SK-N-SH (cell line): ENCODE measurements around the gene MTPN. TPM values are rescaled to one million over a fixed set of nuclear protein-coding genes. Genes with fewer than 3 reads are reported as not detected.
A peak's percentile ranks its signal among the peaks of the same experiment; 100 is the strongest.

ENCODE experiments used
- CTCF ChIA-PET: fragments of 300-600, 350-600 bp; formaldehyde crosslinking; extraction: SDS; loops from one replicate; lab custom pipeline; 2021; lab: Yijun Ruan, JAX
- POLR2A ChIA-PET: fragments of 350-600 bp; sonication (Branson Sonifier 250); formaldehyde crosslinking; extraction: SDS; loops from one replicate; lab custom pipeline; 2020; ENCODE audit warnings: antibody characterized with exemption, inconsistent platforms; lab: Yijun Ruan, JAX
- DNase-seq: peaks from one replicate; pipeline ENCODE4 v3.0.0; 2012
- H2AFZ ChIP-seq: fragments of 200-600 bp; sonication (generic); 2 replicates; pipeline ENCODE4 v1.8.1; 2016; ENCODE audit warnings: antibody characterized with exemption, mild to moderate bottlenecking, low read depth
- H3F3A ChIP-seq: fragments of 200-600 bp; sonication (generic); replicated peaks from 2 replicates; pipeline ENCODE3; 2016; ENCODE audit warnings: antibody characterized with exemption, mild to moderate bottlenecking; ENCODE audit not compliant: insufficient read depth
- H3K27ac ChIP-seq, 2 experiments: fragments of 200-500 bp in 1 of 2; fragments of 200-600 bp in 1 of 2; sonication (Bioruptor generic) in 1 of 2; sonication (generic), shearing (Covaris generic) in 1 of 2; 2 replicates each; pipeline versions ENCODE4 v1.5.1 to v1.6.1; 2014 to 2016; ENCODE audit warnings: low read depth in 2 of 2, inconsistent platforms in 1 of 2, low read length in 1 of 2, mild to moderate bottlenecking in 1 of 2, mixed read lengths in 1 of 2
- H3K27me3 ChIP-seq: fragments of 200-600 bp; sonication (generic), shearing (Covaris generic); 2 replicates; pipeline ENCODE4 v1.6.1; 2016; ENCODE audit warnings: mixed run types; ENCODE audit not compliant: insufficient read depth
- H3K36me3 ChIP-seq, 2 experiments: fragments of 200-500 bp in 1 of 2; fragments of 200-600 bp in 1 of 2; sonication (Bioruptor generic) in 1 of 2; sonication (generic) in 1 of 2; replicated peaks in 1 of 2; 2 replicates each; pipeline versions ENCODE3 to v1.5.1; 2014 to 2016; ENCODE audit warnings: low read length in 1 of 2, mild to moderate bottlenecking in 1 of 2; ENCODE audit not compliant: insufficient read depth in 2 of 2, control insufficient read depth in 1 of 2
- H3K4me1 ChIP-seq, 2 experiments: fragments of 200-500 bp in 1 of 2; fragments of 200-600 bp in 1 of 2; sonication (Bioruptor generic) in 1 of 2; sonication (generic), shearing (Covaris generic) in 1 of 2; 2 replicates each; pipeline versions ENCODE4 v1.5.1 to v1.6.1; 2014 to 2016; ENCODE audit warnings: low read depth in 1 of 2, low read length in 1 of 2, mixed run types in 1 of 2; ENCODE audit not compliant: insufficient read depth in 2 of 2, control insufficient read depth in 1 of 2
- H3K4me2 ChIP-seq: fragments of 200-600 bp; sonication (generic), shearing (Covaris generic); 2 replicates; pipeline ENCODE4 v1.6.1; 2017; ENCODE audit warnings: mixed run types
- H3K4me3 ChIP-seq, 2 experiments: fragments of 200-500 bp in 1 of 2; fragments of 200-600 bp in 1 of 2; sonication (Bioruptor generic) in 1 of 2; sonication (generic), shearing (Covaris generic) in 1 of 2; 2 replicates each; pipeline versions ENCODE4 v1.5.1 to v1.8.1; 2014 to 2016; ENCODE audit warnings: low read depth in 2 of 2, inconsistent platforms in 1 of 2, low read length in 1 of 2, mild to moderate bottlenecking in 1 of 2, mixed read lengths in 1 of 2, moderate library complexity in 1 of 2
- H3K79me2 ChIP-seq: fragments of 200-600 bp; sonication (generic); 2 replicates; pipeline ENCODE4 v1.8.1; 2017; ENCODE audit warnings: mild to moderate bottlenecking; ENCODE audit not compliant: insufficient read depth
- H3K9ac ChIP-seq: fragments of 200-600 bp; sonication (generic); 2 replicates; pipeline ENCODE4 v1.6.1; 2017; ENCODE audit warnings: mixed run types
- H3K9me2 ChIP-seq: fragments of 200-600 bp; sonication (generic); 2 replicates; pipeline ENCODE4 v1.6.1; 2017; ENCODE audit warnings: mixed run types
- H3K9me3 ChIP-seq: fragments of 200-600 bp; sonication (generic); 2 replicates; pipeline ENCODE4 v1.6.1; 2017; ENCODE audit warnings: mixed run types, mild to moderate bottlenecking, moderate library complexity
- H4K20me1 ChIP-seq: fragments of 200-600 bp; sonication (generic); 2 replicates; pipeline ENCODE4 v1.6.1; 2017; ENCODE audit warnings: mild to moderate bottlenecking, mixed run types; ENCODE audit not compliant: insufficient read depth
- CHD2 ChIP-seq: fragments of 150-350 bp; IDR thresholded peaks from 2 replicates; pipeline ENCODE4 v1.6.1; 2018; ENCODE audit warnings: low read length; ENCODE audit not compliant: partially characterized antibody
- FOXM1 ChIP-seq: IDR thresholded peaks from 2 replicates; pipeline ENCODE4 v1.4.0; 2012; ENCODE audit warnings: low read depth, mild to moderate bottlenecking
- IRF3 ChIP-seq: fragments of 150-350 bp; IDR thresholded peaks from 2 replicates; pipeline ENCODE4 v1.6.1; 2016; ENCODE audit warnings: mild to moderate bottlenecking, low read depth, low read length
- RAD21 ChIP-seq: IDR thresholded peaks from 2 replicates; pipeline ENCODE4 v1.6.1; 2012; ENCODE audit warnings: mild to moderate bottlenecking, low read length
- REST ChIP-seq: IDR thresholded peaks from 2 replicates; pipeline ENCODE4 v1.6.1; 2012; ENCODE audit warnings: mild to moderate bottlenecking, low read depth, low read length, moderate library complexity
- RFX5 ChIP-seq: IDR thresholded peaks from 2 replicates; pipeline ENCODE4 v1.6.1; 2012; ENCODE audit warnings: mild to moderate bottlenecking, improper control_type of control experiment, low read length
- YY1 ChIP-seq: IDR thresholded peaks from 2 replicates; pipeline ENCODE4 v1.4.0; 2012; ENCODE audit warnings: low read depth, mild to moderate bottlenecking
- WGBS: methylation state at CpG from one replicate; pipeline ENCODE4 v1.1.6; 2017; ENCODE audit warnings: low lambda C conversion rate; 5-methylcytosine and 5-hydroxymethylcytosine counted together
- polyA plus RNA-seq, 3 experiments: library from polyadenylated mRNA; depleted of rRNA; stranded (reverse); fragments of >200 nt; gene quantifications; 2 replicates each; pipeline ENCODE4 v1.2.3, GENCODE V29; 2012

MTPN gene
- polyA plus RNA-seq, 1 of the 3 experiments (the other 2 are of a cell fraction), result 135 TPM

- H3K27ac ChIP-seq, result 0 out of 4 replicates have a peak overlapping the region, but pooled peaks of 1 of the 2 experiments have one; percentile 89
- CTCF ChIA-PET, result no interaction called here
Measured at GRCh38 chr7:135933509-135934188, 43.5 kb downstream of the MTPN start.

More at GRCh38 chr7:135933509-135934188, 43.5 kb downstream of the MTPN start:
- DNase-seq, result no peak
- H4K20me1 ChIP-seq, result peaks cover 55% of the 10 kb centered on the region
- no peak overlapping the region for H3K4me3 ChIP-seq
- WGBS, result 85% methylated on average over 2 of the region's 2 CpGs
- no peaks in the 10 kb centered on the region for H3K9me3 ChIP-seq
- no peak overlapping the region for H3K9ac ChIP-seq
- peaks cover 17 to 41% of the 10 kb centered on the region in 2 experiments; a peak in 3 of 4 replicates for H3K4me1 ChIP-seq
- no peaks in the 10 kb centered on the region for H3K9me2 ChIP-seq
- no peaks in the 10 kb centered on the region for H3K27me3 ChIP-seq
- TF ChIP-seq IRF3, result no peak
- TF ChIP-seq RFX5, result no peak
- no peak for TF ChIP-seq RAD21
- no peak for TF ChIP-seq YY1
- no peak for TF ChIP-seq CHD2
- no peak for TF ChIP-seq FOXM1
- no peak for TF ChIP-seq REST
- peaks cover 91% of the 10 kb centered on the region for H3K79me2 ChIP-seq
- POLR2A ChIA-PET, result no interaction called here
- H3K4me2 ChIP-seq, result no peak overlapping the region
- H3F3A ChIP-seq, result peaks cover 22% of the 10 kb centered on the region
- H3K36me3 ChIP-seq, result peaks cover 11 to 12% of the 10 kb centered on the region in 2 experiments
- H2AFZ ChIP-seq, result no peak overlapping the region
